ENCODE results near the gene BICC1.

BICC1 gene

GRCh38 chr10:58714409-58714808, 201.7 kb downstream of the BICC1 start:
- FAIRE-seq, result no peak

GRCh38 chr10:58715061-58715460, 202.4 kb downstream of the BICC1 start:
- no peak for FAIRE-seq

- FAIRE-seq, result no peak
Observed at GRCh38 chr10:58718596-58718995, 205.9 kb downstream of the BICC1 start.

GRCh38 chr10:58721601-58722281, 209.1 kb downstream of the BICC1 start:
- FAIRE-seq, result no peak

- no peak for FAIRE-seq
Observed at GRCh38 chr10:58723186-58723585, 210.5 kb downstream of the BICC1 start.

GRCh38 chr10:58723966-58724365, 211.3 kb downstream of the BICC1 start:
- FAIRE-seq, result no peak

GRCh38 chr10:58724781-58725180, 212.1 kb downstream of the BICC1 start:
- FAIRE-seq, result no peak

GRCh38 chr10:58725901-58726300, 213.2 kb downstream of the BICC1 start:
- no peak for FAIRE-seq

- FAIRE-seq, result no peak
Observed at GRCh38 chr10:58727633-58728032, 215.0 kb downstream of the BICC1 start.

- FAIRE-seq, result no peak
Observed at GRCh38 chr10:58731276-58731675, 218.6 kb downstream of the BICC1 start.

- FAIRE-seq, result no peak
Observed at GRCh38 chr10:58733436-58733835, 220.8 kb downstream of the BICC1 start.

- FAIRE-seq, result no peak
Observed at GRCh38 chr10:58734116-58734515, 221.4 kb downstream of the BICC1 start.

- FAIRE-seq, result no peak
Observed at GRCh38 chr10:58734664-58735063, 222.0 kb downstream of the BICC1 start.

- no peak for FAIRE-seq
Observed at GRCh38 chr10:58735087-58735486, 222.4 kb downstream of the BICC1 start.

GRCh38 chr10:58740620-58741369, 228.1 kb downstream of the BICC1 start:
- FAIRE-seq, result no peak

GRCh38 chr10:58741673-58742072, 229.0 kb downstream of the BICC1 start:
- FAIRE-seq, result no peak

GRCh38 chr10:58742141-58742540, 229.5 kb downstream of the BICC1 start:
- FAIRE-seq, result no peak

- no peak for FAIRE-seq
Observed at GRCh38 chr10:58743466-58744115, 230.9 kb downstream of the BICC1 start.

- no peak for FAIRE-seq
Observed at GRCh38 chr10:58746474-58747185, 234.0 kb downstream of the BICC1 start.

GRCh38 chr10:58747687-58748086, 235.0 kb downstream of the BICC1 start:
- no peak for FAIRE-seq

- no peak for FAIRE-seq
Observed at GRCh38 chr10:58752665-58753064, 240.0 kb downstream of the BICC1 start.

GRCh38 chr10:58753425-58753824, 240.8 kb downstream of the BICC1 start:
- FAIRE-seq, result no peak

All from A204.1 (cell line).